SK-N-SH (cell line): ENCODE measurements around the gene ALAS1. TPM values are rescaled to one million over a fixed set of nuclear protein-coding genes. Genes with fewer than 3 reads are reported as not detected.
A peak's percentile ranks its signal among the peaks of the same experiment; 100 is the strongest.

Source experiments
- CTCF ChIA-PET: fragments of 300-600, 350-600 bp; formaldehyde crosslinking; extraction: SDS; loops from one replicate; lab custom pipeline; 2021; lab: Yijun Ruan, JAX
- POLR2A ChIA-PET: fragments of 350-600 bp; sonication (Branson Sonifier 250); formaldehyde crosslinking; extraction: SDS; loops from one replicate; lab custom pipeline; 2020; ENCODE audit warnings: antibody characterized with exemption, inconsistent platforms; lab: Yijun Ruan, JAX
- DNase-seq: peaks from one replicate; pipeline ENCODE4 v3.0.0; 2012
- H2AFZ ChIP-seq: fragments of 200-600 bp; sonication (generic); 2 replicates; pipeline ENCODE4 v1.8.1; 2016; ENCODE audit warnings: antibody characterized with exemption, mild to moderate bottlenecking, low read depth
- H3F3A ChIP-seq: fragments of 200-600 bp; sonication (generic); replicated peaks from 2 replicates; pipeline ENCODE3; 2016; ENCODE audit warnings: antibody characterized with exemption, mild to moderate bottlenecking; ENCODE audit not compliant: insufficient read depth
- H3K27ac ChIP-seq, 2 experiments: fragments of 200-500 bp in 1 of 2; fragments of 200-600 bp in 1 of 2; sonication (Bioruptor generic) in 1 of 2; sonication (generic), shearing (Covaris generic) in 1 of 2; 2 replicates each; pipeline versions ENCODE4 v1.5.1 to v1.6.1; 2014 to 2016; ENCODE audit warnings: low read depth in 2 of 2, inconsistent platforms in 1 of 2, low read length in 1 of 2, mild to moderate bottlenecking in 1 of 2, mixed read lengths in 1 of 2
- H3K27me3 ChIP-seq: fragments of 200-600 bp; sonication (generic), shearing (Covaris generic); 2 replicates; pipeline ENCODE4 v1.6.1; 2016; ENCODE audit warnings: mixed run types; ENCODE audit not compliant: insufficient read depth
- H3K36me3 ChIP-seq, 2 experiments: fragments of 200-500 bp in 1 of 2; fragments of 200-600 bp in 1 of 2; sonication (Bioruptor generic) in 1 of 2; sonication (generic) in 1 of 2; replicated peaks in 1 of 2; 2 replicates each; pipeline versions ENCODE3 to v1.5.1; 2014 to 2016; ENCODE audit warnings: low read length in 1 of 2, mild to moderate bottlenecking in 1 of 2; ENCODE audit not compliant: insufficient read depth in 2 of 2, control insufficient read depth in 1 of 2
- H3K4me1 ChIP-seq, 2 experiments: fragments of 200-500 bp in 1 of 2; fragments of 200-600 bp in 1 of 2; sonication (Bioruptor generic) in 1 of 2; sonication (generic), shearing (Covaris generic) in 1 of 2; 2 replicates each; pipeline versions ENCODE4 v1.5.1 to v1.6.1; 2014 to 2016; ENCODE audit warnings: low read depth in 1 of 2, low read length in 1 of 2, mixed run types in 1 of 2; ENCODE audit not compliant: insufficient read depth in 2 of 2, control insufficient read depth in 1 of 2
- H3K4me2 ChIP-seq: fragments of 200-600 bp; sonication (generic), shearing (Covaris generic); 2 replicates; pipeline ENCODE4 v1.6.1; 2017; ENCODE audit warnings: mixed run types
- H3K4me3 ChIP-seq, 2 experiments: fragments of 200-500 bp in 1 of 2; fragments of 200-600 bp in 1 of 2; sonication (Bioruptor generic) in 1 of 2; sonication (generic), shearing (Covaris generic) in 1 of 2; 2 replicates each; pipeline versions ENCODE4 v1.5.1 to v1.8.1; 2014 to 2016; ENCODE audit warnings: low read depth in 2 of 2, inconsistent platforms in 1 of 2, low read length in 1 of 2, mild to moderate bottlenecking in 1 of 2, mixed read lengths in 1 of 2, moderate library complexity in 1 of 2
- H3K79me2 ChIP-seq: fragments of 200-600 bp; sonication (generic); 2 replicates; pipeline ENCODE4 v1.8.1; 2017; ENCODE audit warnings: mild to moderate bottlenecking; ENCODE audit not compliant: insufficient read depth
- H3K9ac ChIP-seq: fragments of 200-600 bp; sonication (generic); 2 replicates; pipeline ENCODE4 v1.6.1; 2017; ENCODE audit warnings: mixed run types
- H3K9me2 ChIP-seq: fragments of 200-600 bp; sonication (generic); 2 replicates; pipeline ENCODE4 v1.6.1; 2017; ENCODE audit warnings: mixed run types
- H3K9me3 ChIP-seq: fragments of 200-600 bp; sonication (generic); 2 replicates; pipeline ENCODE4 v1.6.1; 2017; ENCODE audit warnings: mixed run types, mild to moderate bottlenecking, moderate library complexity
- H4K20me1 ChIP-seq: fragments of 200-600 bp; sonication (generic); 2 replicates; pipeline ENCODE4 v1.6.1; 2017; ENCODE audit warnings: mild to moderate bottlenecking, mixed run types; ENCODE audit not compliant: insufficient read depth
- ELF1 ChIP-seq: IDR thresholded peaks from 2 replicates; pipeline ENCODE4 v1.4.0; 2012
- EP300 ChIP-seq, 2 experiments: IDR thresholded peaks; 2 replicates each; pipeline versions ENCODE4 v1.4.0 to v1.6.1; 2012; ENCODE audit warnings: borderline replicate concordance in 1 of 2, low read depth in 1 of 2, low read length in 1 of 2
- EZH2phosphoT487 ChIP-seq: fragments of 200-600 bp; sonication (generic); IDR thresholded peaks from 2 replicates; pipeline ENCODE4 v1.6.1; 2017; ENCODE audit warnings: low read depth, mixed run types, mild to moderate bottlenecking, antibody characterized with exemption, moderate library complexity, borderline replicate concordance
- FOSL2 ChIP-seq: IDR thresholded peaks from 2 replicates; pipeline ENCODE4 v1.4.0; 2012; ENCODE audit warnings: low read depth, mild to moderate bottlenecking, moderate library complexity, borderline replicate concordance
- FOXM1 ChIP-seq: IDR thresholded peaks from 2 replicates; pipeline ENCODE4 v1.4.0; 2012; ENCODE audit warnings: low read depth, mild to moderate bottlenecking
- GATA2 ChIP-seq: sonication (generic); formaldehyde crosslinking; IDR thresholded peaks from 2 replicates; pipeline ENCODE4 v1.5.0; 2020; ENCODE audit warnings: mild to moderate bottlenecking, missing genetic modification reagents
- NRF1 ChIP-seq: IDR thresholded peaks from 2 replicates; pipeline ENCODE4 v1.6.1; 2012; ENCODE audit warnings: low read depth, mild to moderate bottlenecking, low read length
- POLR2AphosphoS5 ChIP-seq: IDR thresholded peaks from 2 replicates; pipeline ENCODE4 v1.6.1; 2012; ENCODE audit warnings: low read depth, low read length
- RAD21 ChIP-seq: IDR thresholded peaks from 2 replicates; pipeline ENCODE4 v1.6.1; 2012; ENCODE audit warnings: mild to moderate bottlenecking, low read length
- RCOR1 ChIP-seq: fragments of 150-350 bp; IDR thresholded peaks from 2 replicates; pipeline ENCODE4 v1.6.1; 2017; ENCODE audit warnings: antibody characterized with exemption, low read length
- REST ChIP-seq: IDR thresholded peaks from 2 replicates; pipeline ENCODE4 v1.6.1; 2012; ENCODE audit warnings: mild to moderate bottlenecking, low read depth, low read length, moderate library complexity
- RFX5 ChIP-seq: IDR thresholded peaks from 2 replicates; pipeline ENCODE4 v1.6.1; 2012; ENCODE audit warnings: mild to moderate bottlenecking, improper control_type of control experiment, low read length
- SIN3A ChIP-seq: IDR thresholded peaks from 2 replicates; pipeline ENCODE4 v1.6.1; 2012; ENCODE audit warnings: low read depth, mild to moderate bottlenecking, low read length, moderate library complexity, borderline replicate concordance
- TCF12 ChIP-seq: IDR thresholded peaks from 2 replicates; pipeline ENCODE4 v1.4.0; 2012
- ZBTB33 ChIP-seq: IDR thresholded peaks from 2 replicates; pipeline ENCODE4 v1.4.0; 2012; ENCODE audit warnings: low read depth, borderline replicate concordance
- WGBS: methylation state at CpG from one replicate; pipeline ENCODE4 v1.1.6; 2017; ENCODE audit warnings: low lambda C conversion rate; 5-methylcytosine and 5-hydroxymethylcytosine counted together
- polyA plus RNA-seq, 3 experiments: library from polyadenylated mRNA; depleted of rRNA; stranded (reverse); fragments of >200 nt; gene quantifications; 2 replicates each; pipeline ENCODE4 v1.2.3, GENCODE V29; 2012
- TF ChIP-seq, protein P1 (sequence below): fragments of 150-350 bp; IDR thresholded peaks from 2 replicates; pipeline ENCODE4 v1.6.1; 2016; ENCODE audit warnings: mild to moderate bottlenecking, low read depth, low read length
- TF ChIP-seq, protein P2 (sequence below): IDR thresholded peaks from 2 replicates; pipeline ENCODE4 v1.4.0; 2012; ENCODE audit warnings: low read depth, borderline replicate concordance
- TF ChIP-seq, protein P3 (sequence below): IDR thresholded peaks from 2 replicates; pipeline ENCODE4; 2012

The ALAS1 gene
- polyA plus RNA-seq, 1 of the 3 experiments (the other 2 are of a cell fraction) = 47.9 TPM

DNA sequence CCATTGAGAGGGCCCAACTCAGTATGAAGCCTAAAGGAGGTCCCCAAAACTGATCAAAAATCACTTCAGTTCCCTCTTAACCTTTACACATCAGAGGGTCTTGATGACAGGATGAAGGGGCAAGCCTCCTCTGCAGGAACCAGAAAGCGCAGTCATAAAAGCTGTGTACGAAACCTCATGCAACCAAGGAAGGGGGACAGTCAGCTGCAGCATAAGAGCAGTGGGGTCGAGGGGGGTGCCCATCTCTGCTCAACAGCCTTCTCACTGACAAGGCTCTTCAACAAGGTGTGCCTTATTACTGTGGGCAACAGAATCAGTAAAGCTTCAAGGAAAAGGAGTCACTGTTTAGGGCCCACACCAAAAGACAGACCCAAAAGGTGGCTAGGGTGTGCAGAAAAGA lies 47.6 kb upstream of the ALAS1 start:
- no peak for TF ChIP-seq TCF12
- no peak for TF ChIP-seq EP300 (IDR thresholded peaks at IDR 0.05; ENCODE audit: borderline replicate concordance in 1 of 2, low read depth in 1 of 2, low read length in 1 of 2)
- no peak for TF ChIP-seq FOXM1
- no peak for TF ChIP-seq RAD21
- TF ChIP-seq NRF1 = no peak
- no peaks in the 10 kb centered on the region for H3K9me3 ChIP-seq
- 88% methylated on average over 3 of the region's 3 CpGs for WGBS
- no peaks in the 10 kb centered on the region for H3K9me2 ChIP-seq
- no peak for DNase-seq
- peaks cover 5 to 14% of the 10 kb centered on the region in 2 experiments; a peak in 3 of 4 replicates for H3K4me1 ChIP-seq
- no peaks in the 10 kb centered on the region for H3K27me3 ChIP-seq
- no peak overlapping the region for H3K27ac ChIP-seq
- peaks cover 38% of the 10 kb centered on the region for H3K79me2 ChIP-seq
- H4K20me1 ChIP-seq = no peaks in the 10 kb centered on the region
- ChIA-PET CTCF (interaction anchor here (1.1 to 22.6 kb wide), 2 partner anchors 27 to 146 kb away, joined by 7 to 608 read pairs; no protein-coding TSS in a partner anchor), POLR2A (interaction anchor here (0.6 to 0.9 kb wide), 2 partner anchors 158 to 1549 kb away, joined by 3 read pairs; no protein-coding TSS in a partner anchor)
- H3K4me2 ChIP-seq = no peak overlapping the region
- no peaks in the 10 kb centered on the region for H3F3A ChIP-seq
- peaks cover 4 to 27% of the 10 kb centered on the region in 2 experiments for H3K36me3 ChIP-seq
- H3K9ac ChIP-seq = no peak overlapping the region
- no peak overlapping the region for H3K4me3 ChIP-seq
- H2AFZ ChIP-seq = no peak overlapping the region

- Histone ChIP-seq H3K79me2 (peaks cover 38% of the 10 kb centered on the region), H3K27ac (no peak overlapping the region), H3K27me3 (no peaks in the 10 kb centered on the region), H3K4me3 (no peak overlapping the region), H3F3A (no peaks in the 10 kb centered on the region), H4K20me1 (no peaks in the 10 kb centered on the region), H3K4me2 (no peak overlapping the region), H3K36me3 (peaks cover 4 to 22% of the 10 kb centered on the region in 2 experiments), H2AFZ (no peak overlapping the region), H3K9me2 (no peaks in the 10 kb centered on the region), H3K9me3 (no peaks in the 10 kb centered on the region), H3K4me1 (peaks cover 5 to 14% of the 10 kb centered on the region in 2 experiments; a peak in 3 of 4 replicates), H3K9ac (0 out of 2 replicates have a peak overlapping the region, but pooled peaks have one; percentile 12)
- TF ChIP-seq SIN3A (no peak), FOXM1 (no peak), POLR2AphosphoS5 (no peak), FOSL2 (no peak), RCOR1 (no peak), EZH2phosphoT487 (no peak), REST (no peak), RFX5 (no peak), ELF1 (no peak), ZBTB33 (no peak), GATA2 (CRISPR knock-in tag) (no peak)
- TF ChIP-seq, protein P1, sequence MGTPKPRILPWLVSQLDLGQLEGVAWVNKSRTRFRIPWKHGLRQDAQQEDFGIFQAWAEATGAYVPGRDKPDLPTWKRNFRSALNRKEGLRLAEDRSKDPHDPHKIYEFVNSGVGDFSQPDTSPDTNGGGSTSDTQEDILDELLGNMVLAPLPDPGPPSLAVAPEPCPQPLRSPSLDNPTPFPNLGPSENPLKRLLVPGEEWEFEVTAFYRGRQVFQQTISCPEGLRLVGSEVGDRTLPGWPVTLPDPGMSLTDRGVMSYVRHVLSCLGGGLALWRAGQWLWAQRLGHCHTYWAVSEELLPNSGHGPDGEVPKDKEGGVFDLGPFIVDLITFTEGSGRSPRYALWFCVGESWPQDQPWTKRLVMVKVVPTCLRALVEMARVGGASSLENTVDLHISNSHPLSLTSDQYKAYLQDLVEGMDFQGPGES = no peak
- TF ChIP-seq, protein P2, sequence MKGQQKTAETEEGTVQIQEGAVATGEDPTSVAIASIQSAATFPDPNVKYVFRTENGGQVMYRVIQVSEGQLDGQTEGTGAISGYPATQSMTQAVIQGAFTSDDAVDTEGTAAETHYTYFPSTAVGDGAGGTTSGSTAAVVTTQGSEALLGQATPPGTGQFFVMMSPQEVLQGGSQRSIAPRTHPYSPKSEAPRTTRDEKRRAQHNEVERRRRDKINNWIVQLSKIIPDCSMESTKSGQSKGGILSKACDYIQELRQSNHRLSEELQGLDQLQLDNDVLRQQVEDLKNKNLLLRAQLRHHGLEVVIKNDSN = no peak
- TF ChIP-seq, protein P3, sequence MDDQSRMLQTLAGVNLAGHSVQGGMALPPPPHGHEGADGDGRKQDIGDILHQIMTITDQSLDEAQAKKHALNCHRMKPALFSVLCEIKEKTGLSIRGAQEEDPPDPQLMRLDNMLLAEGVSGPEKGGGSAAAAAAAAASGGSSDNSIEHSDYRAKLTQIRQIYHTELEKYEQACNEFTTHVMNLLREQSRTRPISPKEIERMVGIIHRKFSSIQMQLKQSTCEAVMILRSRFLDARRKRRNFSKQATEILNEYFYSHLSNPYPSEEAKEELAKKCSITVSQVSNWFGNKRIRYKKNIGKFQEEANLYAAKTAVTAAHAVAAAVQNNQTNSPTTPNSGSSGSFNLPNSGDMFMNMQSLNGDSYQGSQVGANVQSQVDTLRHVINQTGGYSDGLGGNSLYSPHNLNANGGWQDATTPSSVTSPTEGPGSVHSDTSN = no peak
- CTCF ChIA-PET = interaction anchor here (1.1 to 22.6 kb wide), 2 partner anchors 28 to 147 kb away, joined by 7 to 608 read pairs; no protein-coding TSS in a partner anchor
- WGBS = 90% methylated on average over 3 of the region's 4 CpGs
- DNase-seq = no peak
- POLR2A ChIA-PET = interaction anchor here (0.6 to 0.7 kb wide), 2 partner anchors 155 to 1549 kb away, joined by 3 to 4 read pairs; partner anchors contain the start of gene RPL29
Observed at GRCh38 chr3:52150860-52151259, 47.1 kb upstream of the ALAS1 start.
